Panc1 (cell line): Measurements from ENCODE around the gene WWOX.

Experiments used
- CTCF ChIP-seq: fragments of 450-650 bp; IDR thresholded peaks from 2 replicates; pipeline ENCODE4 v1.5.1; 2017; ENCODE audit warnings: mild to moderate bottlenecking
- POLR2AphosphoS5 ChIP-seq: IDR thresholded peaks from 2 replicates; pipeline ENCODE4 v1.6.1; 2012; ENCODE audit warnings: mild to moderate bottlenecking, low read depth, low read length, moderate library complexity
- REST ChIP-seq, 2 experiments: IDR thresholded peaks; 2 replicates each; pipeline ENCODE4 v1.6.1; 2011 to 2012; ENCODE audit warnings: low read depth in 2 of 2, control low read depth in 1 of 2, low read length in 1 of 2, mild to moderate bottlenecking in 1 of 2, moderate library complexity in 1 of 2; ENCODE audit not compliant: insufficient read depth in 1 of 2

GRCh38 chr16:78431004-78431670 lies 331.7 kb downstream of the WWOX start:
- TF ChIP-seq CTCF (no peak), POLR2AphosphoS5 (no peak), REST (IDR thresholded peaks at IDR 0.05; ENCODE audit: insufficient read depth in 1 of 2, low read depth in 2 of 2, low read length in 1 of 2) (no peak)
